Right lobe of liver (tissue), 4 donors: Measurements from ENCODE around the gene SARS1.

Source experiments
- POLR2A ChIP-seq: fragments of 450-650 bp; IDR thresholded peaks from one replicate; pipeline ENCODE4 v1.6.1; 2017; ENCODE audit warnings: antibody characterized with exemption, mild to moderate bottlenecking
- TF ChIP-seq, protein P1 (sequence below), 4 donors: fragments of 200-600 bp in 3 of 4; fragments of 450-650 bp in 1 of 4; IDR thresholded peaks; one replicate each; pipeline versions ENCODE4 v1.5.1 to v1.8.0; 2016 to 2022; ENCODE audit warnings: antibody characterized with exemption in 4 of 4, mild to moderate bottlenecking in 2 of 4
- donor health status: DM: no; HTN: no; CAD: no.
- donor health status: DM: no; HTN: no; CAD: no.
- donor health status: DM: no; HTN: yes; CAD: no.

DNA sequence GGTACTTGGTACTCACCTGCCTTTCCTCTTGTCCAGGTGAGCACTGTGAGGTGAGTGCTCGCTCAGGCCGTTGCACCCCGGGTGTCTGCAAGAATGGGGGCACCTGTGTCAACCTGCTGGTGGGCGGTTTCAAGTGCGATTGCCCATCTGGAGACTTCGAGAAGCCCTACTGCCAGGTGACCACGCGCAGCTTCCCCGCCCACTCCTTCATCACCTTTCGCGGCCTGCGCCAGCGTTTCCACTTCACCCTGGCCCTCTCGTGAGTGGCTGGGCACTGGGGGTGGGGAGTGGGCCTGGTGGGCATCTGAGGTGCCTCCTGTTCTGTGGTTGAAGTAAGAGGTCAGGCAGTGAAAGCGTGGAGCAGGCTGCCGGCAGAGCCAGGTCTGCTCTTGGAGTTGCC lies 47.3 kb downstream of the SARS1 start:
- TF ChIP-seq, protein P1, sequence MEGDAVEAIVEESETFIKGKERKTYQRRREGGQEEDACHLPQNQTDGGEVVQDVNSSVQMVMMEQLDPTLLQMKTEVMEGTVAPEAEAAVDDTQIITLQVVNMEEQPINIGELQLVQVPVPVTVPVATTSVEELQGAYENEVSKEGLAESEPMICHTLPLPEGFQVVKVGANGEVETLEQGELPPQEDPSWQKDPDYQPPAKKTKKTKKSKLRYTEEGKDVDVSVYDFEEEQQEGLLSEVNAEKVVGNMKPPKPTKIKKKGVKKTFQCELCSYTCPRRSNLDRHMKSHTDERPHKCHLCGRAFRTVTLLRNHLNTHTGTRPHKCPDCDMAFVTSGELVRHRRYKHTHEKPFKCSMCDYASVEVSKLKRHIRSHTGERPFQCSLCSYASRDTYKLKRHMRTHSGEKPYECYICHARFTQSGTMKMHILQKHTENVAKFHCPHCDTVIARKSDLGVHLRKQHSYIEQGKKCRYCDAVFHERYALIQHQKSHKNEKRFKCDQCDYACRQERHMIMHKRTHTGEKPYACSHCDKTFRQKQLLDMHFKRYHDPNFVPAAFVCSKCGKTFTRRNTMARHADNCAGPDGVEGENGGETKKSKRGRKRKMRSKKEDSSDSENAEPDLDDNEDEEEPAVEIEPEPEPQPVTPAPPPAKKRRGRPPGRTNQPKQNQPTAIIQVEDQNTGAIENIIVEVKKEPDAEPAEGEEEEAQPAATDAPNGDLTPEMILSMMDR (IDR thresholded peaks at IDR 0.05): no peak
- no peak for TF ChIP-seq POLR2A
